Ramos (cell line): Measurements from ENCODE around the gene PDE3A.
"Not testable (repeated sequence)": the region's sequence is repeated elsewhere in the genome, so short reads cannot be mapped to it uniquely, and the experiment has no call there.

Experiments used
- in situ Hi-C: fragments of 300-500 bp; cut with MboI; formaldehyde crosslinking; loops from one replicate; pipeline ENCODE4 v1.14.3; 2022; ENCODE audit warnings: low sequenced_read_pairs; ENCODE audit not compliant: unreplicated experiment

Gene PDE3A

GRCh38 chr12:20368114-20368650 lies at the start of gene PDE3A:
PDE3A (plus strand) TSS chr12:20368537; CDS start chr12:20369285, 748 bp downstream.
- in situ Hi-C loops, result no loop called here

- in situ Hi-C loops, result no loop called here
Observed at GRCh38 chr12:20319366-20319765, 49.0 kb upstream of the PDE3A start.

GRCh38 chr12:20320552-20320951 lies 47.8 kb upstream of the PDE3A start:
- in situ Hi-C loops, result no loop called here

GRCh38 chr12:20330826-20331505 lies 37.4 kb upstream of the PDE3A start:
- in situ Hi-C loops, result not testable (repeated sequence)

GRCh38 chr12:20339060-20339459 lies 29.3 kb upstream of the PDE3A start:
- in situ Hi-C loops, result no loop called here

GRCh38 chr12:20342111-20342510 lies 26.2 kb upstream of the PDE3A start:
- in situ Hi-C loops, result no loop called here

- in situ Hi-C loops, result no loop called here
Observed at GRCh38 chr12:20345866-20346265, 22.5 kb upstream of the PDE3A start.

GRCh38 chr12:20350026-20350425 lies 18.3 kb upstream of the PDE3A start:
- in situ Hi-C loops, result no loop called here

GRCh38 chr12:20350495-20350894 lies 17.8 kb upstream of the PDE3A start:
- in situ Hi-C loops, result no loop called here

- in situ Hi-C loops, result no loop called here
Observed at GRCh38 chr12:20351406-20351805, 16.9 kb upstream of the PDE3A start.

- in situ Hi-C loops, result no loop called here
Observed at GRCh38 chr12:20356048-20356447, 12.3 kb upstream of the PDE3A start.

GRCh38 chr12:20360407-20360806 lies 7.9 kb upstream of the PDE3A start:
- in situ Hi-C loops, result no loop called here

- in situ Hi-C loops, result no loop called here
Observed at GRCh38 chr12:20361416-20361815, 6.9 kb upstream of the PDE3A start.

GRCh38 chr12:20364501-20364900 lies 3.8 kb upstream of the PDE3A start:
- in situ Hi-C loops, result no loop called here

- in situ Hi-C loops, result no loop called here
Observed at GRCh38 chr12:20366776-20367409, 1.4 kb upstream of the PDE3A start.

GRCh38 chr12:20367583-20368113 lies 689 bp upstream of the PDE3A start:
- in situ Hi-C loops, result no loop called here

- in situ Hi-C loops, result no loop called here
Observed at GRCh38 chr12:20368651-20369304, 441 bp downstream of the PDE3A start.

- in situ Hi-C loops, result no loop called here
Observed at GRCh38 chr12:20369305-20370013, 1.1 kb downstream of the PDE3A start.

- in situ Hi-C loops, result no loop called here
Observed at GRCh38 chr12:20370014-20370386, 1.7 kb downstream of the PDE3A start.

GRCh38 chr12:20370866-20371519 lies 2.7 kb downstream of the PDE3A start:
- in situ Hi-C loops, result no loop called here
